GM18507 (cell line): ENCODE data around the gene GATD1.
"Not testable (repeated sequence)": the region's sequence is repeated elsewhere in the genome, so short reads cannot be mapped to it uniquely, and the experiment has no call there.

Experiments used
- DNase-seq: peaks from one replicate; pipeline ENCODE4 v3.0.0; 2011; ENCODE audit warnings: low read depth; ENCODE audit not compliant: insufficient read length; ENCODE audit errors: extremely low spot score
- FAIRE-seq: peaks from 2 replicates; lab custom pipeline; 2011; peaks lifted over from hg19 to GRCh38; lab: Jason Lieb, UNC

Gene GATD1

DNA sequence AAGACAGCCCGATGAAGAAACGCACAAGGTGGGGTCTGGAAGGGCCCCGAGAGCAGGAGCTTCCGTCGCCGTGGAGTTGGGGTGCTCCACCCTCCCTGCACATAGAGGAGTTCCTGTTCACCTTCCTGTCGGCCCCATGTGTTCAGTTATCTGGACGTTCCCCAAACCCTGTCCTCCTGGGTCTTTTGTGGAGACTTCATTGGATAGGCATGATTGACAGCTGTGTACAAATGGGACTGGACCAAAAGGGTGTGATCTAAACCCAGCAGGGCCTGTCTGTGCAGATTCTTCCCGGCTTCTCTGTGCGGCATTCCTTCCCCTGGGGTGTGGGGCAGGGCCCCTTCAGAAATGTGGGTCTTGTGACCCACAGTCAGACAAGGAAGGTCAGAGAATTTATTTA lies 39.4 kb downstream of the GATD1 start:
- FAIRE-seq, DNase-seq: not testable (repeated sequence)

DNA sequence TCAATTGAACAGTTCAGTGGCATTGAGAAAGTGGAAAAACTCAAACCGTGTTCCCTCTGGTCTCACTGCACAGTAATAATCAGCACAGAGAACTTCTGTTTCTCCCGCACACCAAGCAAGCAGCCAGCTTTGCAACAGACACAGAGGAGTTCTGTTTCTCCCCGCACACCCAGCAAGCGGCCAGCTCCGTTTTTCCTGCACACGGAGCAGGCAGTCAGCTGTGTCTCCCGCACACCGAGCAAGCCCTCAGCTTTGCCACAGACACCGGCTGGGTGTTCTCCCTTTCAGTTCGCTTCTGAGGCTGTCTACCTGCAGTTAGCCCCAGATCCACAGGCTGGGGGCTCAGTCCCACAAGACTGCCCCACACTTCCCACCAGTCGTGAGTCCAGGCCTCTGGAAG lies 39.9 kb downstream of the GATD1 start:
- FAIRE-seq (no peak), DNase-seq (no peak)

DNA sequence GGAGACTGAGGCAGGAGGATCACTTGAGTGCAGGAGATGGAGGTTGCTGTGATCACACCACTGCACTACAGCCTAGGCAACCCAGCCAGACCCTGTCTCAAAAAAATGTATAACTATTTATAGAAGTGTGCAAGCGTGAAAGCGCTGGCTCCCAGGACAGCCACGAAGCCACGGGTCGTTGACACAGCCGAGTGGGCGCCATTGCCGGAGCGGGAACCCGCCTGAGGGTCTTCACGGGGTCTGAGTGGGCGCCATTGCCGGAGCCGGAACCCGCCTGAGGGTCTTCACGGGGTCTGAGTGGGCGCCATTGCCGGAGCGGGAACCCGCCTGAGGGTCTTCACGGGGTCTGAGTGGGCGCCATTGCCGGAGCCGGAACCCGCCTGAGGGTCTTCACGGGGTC lies 42.7 kb downstream of the GATD1 start:
- not testable (repeated sequence) for FAIRE-seq

DNA sequence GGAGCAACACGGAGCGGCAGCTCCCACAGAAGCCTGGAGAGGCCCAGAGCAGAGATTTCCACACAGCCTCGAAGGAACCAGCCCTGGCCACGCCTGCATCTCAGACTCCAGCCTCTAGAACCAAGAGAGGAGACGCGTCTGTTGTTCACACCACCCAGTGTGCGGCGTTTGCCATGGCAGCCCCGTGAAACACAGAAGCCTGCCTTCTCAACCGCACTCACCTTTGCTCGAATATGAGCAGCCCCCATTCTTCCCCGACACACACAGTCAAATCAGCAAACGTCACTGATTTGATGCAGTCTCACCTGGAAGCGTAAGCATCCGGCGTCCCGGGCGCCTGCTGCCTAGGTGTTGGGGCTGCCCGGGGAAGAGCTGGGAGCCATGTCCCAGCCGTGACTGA lies 44.2 kb downstream of the GATD1 start:
- FAIRE-seq (no peak), DNase-seq (no peak)

More for the DNA sequence above, 42.7 kb downstream of the GATD1 start:
- not testable (repeated sequence) for DNase-seq

DNA sequence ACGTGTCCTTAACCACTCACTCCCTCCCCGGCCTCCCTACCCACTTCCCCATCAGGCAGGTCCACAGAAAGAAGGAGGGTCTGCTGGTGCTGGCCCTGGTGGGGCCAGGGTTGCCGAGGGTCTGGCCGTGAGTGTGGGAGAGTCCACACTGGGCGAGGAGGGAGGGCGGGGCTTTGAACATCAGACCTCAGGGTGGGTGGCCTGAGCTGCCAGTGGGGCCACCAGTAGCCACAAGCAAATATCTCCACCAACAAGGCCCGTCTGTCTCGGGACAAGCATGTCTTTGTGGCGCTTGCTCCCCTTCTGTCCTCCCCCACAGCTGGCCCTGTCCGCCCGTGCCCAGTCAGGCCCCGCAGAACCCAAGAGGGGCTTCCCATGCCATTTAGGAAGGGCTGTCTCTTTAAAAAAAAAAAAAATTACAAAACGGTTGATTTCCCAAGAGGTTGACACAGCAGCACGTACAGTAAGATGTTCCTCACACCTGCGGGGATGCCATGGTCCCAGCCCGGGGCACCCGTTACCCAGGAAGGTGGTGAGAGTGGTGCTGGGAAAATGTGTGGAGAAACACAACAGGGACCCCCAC lies 47.7 kb downstream of the GATD1 start:
- FAIRE-seq (no peak), DNase-seq (no peak)

DNA sequence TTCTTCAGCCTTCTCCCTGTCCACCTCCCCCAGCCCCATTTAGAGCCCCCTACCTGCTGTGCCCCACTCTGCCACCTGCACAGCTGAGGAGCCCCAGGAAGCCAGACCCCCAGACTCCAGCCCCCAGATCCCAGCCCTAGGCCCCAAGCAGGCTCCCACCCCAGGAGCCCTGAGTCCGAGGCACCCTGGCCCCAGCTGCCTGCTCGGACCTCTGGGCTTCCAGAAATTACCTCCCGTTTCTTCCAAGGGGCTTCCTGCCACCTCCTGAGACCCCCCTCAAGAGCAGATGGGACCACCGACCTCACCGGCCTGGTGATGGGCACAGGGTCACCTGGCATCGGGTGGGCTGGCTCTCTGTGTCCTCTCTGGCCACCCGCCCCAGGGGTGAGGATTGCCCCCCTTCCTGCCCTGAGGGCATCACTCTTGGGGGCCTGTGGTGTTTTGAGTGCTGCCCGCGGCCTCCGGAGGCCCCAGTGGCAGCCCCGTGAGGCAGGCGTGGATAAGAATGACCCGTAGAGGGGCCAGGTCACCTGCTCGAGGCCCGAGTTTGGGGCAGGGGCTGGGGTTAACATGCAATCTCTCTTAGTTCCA lies 48.3 kb downstream of the GATD1 start:
- no peak for FAIRE-seq
- DNase-seq = no peak

DNA sequence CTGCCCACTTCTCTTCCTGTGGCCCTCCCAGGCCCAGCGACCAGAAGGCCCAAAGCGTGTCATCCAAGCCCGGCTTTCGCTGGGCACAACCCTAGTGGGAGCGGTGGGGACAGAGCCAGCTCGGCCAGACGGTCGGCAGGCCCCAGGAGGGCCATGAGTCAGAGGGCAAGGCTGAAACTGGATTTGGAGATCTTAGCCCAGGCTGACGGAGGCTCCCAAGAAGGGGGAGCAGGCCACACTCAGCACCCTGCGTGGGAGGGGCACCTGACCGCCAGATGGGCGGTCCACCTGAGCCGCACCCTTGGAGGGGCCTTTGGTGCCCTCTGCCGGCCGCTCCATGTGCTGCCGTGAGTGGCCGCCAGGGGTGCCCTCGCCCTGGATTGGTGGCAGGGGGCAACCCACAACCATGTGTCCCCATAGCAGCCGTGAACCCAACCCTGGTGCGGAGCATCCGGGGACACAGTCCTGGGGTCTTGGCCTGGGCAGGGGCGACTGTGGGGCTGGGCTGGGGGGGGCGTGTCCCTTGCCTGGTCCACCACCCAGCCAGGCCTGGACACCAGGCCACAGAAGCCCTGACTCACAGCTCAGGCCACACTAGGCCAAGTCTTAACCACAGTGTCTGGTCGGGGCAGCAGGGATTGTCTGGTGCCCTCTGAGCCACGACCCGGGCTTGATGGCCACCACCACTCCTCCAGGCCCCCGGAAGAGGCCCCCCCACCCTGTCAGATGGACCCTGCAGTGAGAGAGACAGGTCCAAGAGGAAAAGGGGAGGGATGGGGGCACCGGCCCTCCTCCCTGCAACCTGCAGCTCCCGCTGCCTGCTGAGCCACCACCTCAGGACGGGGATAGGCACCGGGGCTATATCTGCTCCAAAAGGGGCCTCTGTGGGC lies 49.2 kb downstream of the GATD1 start:
- FAIRE-seq (peak; percentile 76), DNase-seq (peak; percentile 83)

DNA sequence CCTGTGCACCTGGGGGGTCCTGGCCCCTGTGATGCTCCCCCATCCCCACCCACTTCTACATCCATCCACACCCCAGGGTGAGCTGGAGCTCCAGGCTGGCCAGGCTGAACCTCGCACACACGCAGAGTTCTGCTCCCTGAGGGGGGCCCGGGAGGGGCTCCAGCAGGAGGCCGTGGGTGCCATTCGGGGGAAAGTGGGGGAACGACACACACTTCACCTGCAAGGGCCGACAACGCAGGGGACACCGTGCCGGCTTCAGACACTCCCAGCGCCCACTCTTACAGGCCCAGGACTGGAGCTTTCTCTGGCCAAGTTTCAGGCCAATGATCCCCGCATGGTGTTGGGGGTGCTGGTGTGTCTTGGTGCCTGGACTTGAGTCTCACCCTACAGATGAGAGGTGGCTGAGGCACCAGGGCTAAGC lies 50.0 kb downstream of the GATD1 start:
- DNase-seq (no peak), FAIRE-seq (no peak)

DNA sequence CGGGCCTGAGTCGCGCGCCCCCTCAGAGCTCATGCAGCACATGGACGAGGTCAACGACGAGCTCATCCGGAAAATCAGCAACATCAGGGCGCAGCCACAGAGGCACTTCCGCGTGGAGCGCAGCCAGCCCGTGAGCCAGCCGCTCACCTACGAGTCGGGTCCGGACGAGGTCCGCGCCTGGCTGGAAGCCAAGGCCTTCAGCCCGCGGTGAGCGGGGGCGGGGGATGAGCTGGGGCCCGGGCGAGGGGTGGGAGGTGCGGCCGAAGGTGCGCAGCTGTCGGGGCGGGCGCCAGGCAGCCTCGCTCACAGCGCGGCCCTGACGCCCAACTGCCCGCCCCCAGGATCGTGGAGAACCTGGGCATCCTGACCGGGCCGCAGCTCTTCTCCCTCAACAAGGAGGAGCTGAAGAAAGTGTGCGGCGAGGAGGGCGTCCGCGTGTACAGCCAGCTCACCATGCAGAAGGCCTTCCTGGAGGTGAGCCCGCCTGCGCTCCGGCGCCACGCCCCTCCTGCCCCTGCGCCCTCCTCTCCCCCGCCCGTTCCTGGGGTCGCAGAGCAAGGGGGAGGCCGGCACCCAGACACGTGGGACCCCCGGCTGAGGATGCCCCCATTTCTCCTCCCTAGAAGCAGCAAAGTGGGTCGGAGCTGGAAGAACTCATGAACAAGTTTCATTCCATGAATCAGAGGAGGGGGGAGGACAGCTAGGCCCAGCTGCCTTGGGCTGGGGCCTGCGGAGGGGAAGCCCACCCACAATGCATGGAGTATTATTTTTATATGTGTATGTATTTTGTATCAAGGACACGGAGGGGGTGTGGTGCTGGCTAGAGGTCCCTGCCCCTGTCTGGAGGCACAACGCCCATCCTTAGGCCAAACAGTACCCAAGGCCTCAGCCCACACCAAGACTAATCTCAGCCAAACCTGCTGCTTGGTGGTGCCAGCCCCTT lies 50.7 kb downstream of the GATD1 start:
- no peak for DNase-seq
- FAIRE-seq = peak; percentile 76

DNA sequence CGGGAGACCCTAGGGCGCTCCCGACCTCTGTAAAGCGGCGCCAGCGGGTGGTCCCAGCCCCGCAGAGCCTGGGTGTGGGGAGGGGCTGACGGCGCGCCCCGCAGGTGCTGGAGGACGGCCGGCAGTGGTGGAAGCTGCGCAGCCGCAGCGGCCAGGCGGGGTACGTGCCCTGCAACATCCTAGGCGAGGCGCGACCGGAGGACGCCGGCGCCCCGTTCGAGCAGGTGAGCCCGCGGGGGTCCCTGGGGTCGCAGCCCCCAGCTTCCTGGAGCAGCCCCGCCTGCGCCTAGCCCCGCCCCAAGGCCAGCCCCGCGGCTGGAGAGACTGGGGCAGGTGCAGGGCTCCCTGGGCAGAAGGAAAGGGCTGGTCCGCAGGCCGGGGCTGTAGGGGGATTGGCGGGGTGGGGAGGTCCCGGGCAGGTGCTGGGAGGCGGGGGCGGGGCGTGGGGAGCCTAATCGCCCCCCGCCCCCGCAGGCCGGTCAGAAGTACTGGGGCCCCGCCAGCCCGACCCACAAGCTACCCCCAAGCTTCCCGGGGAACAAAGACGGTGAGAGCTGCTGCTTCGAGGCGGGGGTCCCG lies 51.6 kb downstream of the GATD1 start:
- no peak for DNase-seq
- no peak for FAIRE-seq

DNA sequence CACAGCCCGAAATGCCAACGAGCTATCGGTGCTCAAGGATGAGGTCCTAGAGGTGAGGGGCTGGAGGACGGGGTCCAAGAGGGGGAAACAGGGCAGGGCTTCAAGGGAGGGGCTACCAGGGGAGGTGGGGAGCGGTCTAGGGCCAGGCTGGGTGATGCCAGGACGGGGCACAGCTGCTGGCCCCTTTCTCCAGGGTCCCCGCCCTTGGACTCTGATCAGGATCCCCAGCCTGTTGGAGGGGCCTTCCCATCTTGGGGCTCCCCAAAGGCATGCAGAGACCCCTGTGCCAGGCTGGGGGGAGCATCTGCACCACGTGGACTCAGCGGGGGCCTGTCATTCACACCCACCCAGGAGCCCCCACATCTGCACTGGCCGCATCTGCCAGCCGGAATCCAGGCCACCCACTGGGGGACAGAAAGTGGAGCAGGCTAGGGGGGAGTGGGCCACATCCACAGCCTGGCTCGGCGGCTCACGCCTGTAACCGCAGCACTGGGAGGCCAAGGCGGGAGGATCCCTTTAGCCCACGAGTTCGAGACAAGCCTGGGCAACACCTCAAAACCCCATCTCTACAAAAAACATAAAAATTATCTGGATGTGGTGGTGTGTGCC lies 52.4 kb downstream of the GATD1 start:
- no peak for DNase-seq
- no peak for FAIRE-seq

DNA sequence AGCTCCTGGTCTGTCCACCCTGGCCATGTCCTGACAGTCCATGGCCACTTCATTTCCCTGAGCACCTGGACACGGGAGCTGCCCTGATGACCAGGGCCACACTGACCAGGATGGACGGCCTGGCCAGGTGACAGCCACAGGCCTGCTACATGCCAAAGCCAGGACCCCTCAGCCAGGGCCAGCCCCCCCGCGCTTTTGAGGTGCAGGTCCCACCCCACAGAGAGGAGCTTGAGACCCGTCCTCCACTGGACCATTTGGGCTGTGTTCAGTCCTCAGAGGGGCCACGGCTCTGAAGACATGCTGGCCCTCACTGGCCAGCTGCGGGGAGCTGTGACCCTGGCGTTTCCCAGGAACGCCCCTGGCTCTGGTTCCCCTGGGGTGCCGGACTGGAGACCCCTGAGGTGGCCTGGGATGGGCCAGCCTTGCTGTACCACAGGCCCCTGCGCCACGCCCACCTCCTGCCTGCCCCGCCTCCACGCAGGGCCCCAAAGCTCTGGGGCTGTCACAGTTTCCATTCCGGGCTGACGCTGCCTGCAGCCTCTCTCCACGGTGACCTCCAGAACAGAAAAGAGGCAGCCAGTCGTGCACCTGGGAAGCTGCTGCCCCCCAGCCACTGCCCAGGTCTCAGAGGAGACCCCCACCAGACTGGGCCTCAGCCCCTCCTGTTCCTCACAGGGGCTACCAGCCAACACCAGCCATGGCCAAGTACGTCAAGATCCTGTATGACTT lies 53.1 kb downstream of the GATD1 start:
- no peak for DNase-seq
- no peak for FAIRE-seq

DNA sequence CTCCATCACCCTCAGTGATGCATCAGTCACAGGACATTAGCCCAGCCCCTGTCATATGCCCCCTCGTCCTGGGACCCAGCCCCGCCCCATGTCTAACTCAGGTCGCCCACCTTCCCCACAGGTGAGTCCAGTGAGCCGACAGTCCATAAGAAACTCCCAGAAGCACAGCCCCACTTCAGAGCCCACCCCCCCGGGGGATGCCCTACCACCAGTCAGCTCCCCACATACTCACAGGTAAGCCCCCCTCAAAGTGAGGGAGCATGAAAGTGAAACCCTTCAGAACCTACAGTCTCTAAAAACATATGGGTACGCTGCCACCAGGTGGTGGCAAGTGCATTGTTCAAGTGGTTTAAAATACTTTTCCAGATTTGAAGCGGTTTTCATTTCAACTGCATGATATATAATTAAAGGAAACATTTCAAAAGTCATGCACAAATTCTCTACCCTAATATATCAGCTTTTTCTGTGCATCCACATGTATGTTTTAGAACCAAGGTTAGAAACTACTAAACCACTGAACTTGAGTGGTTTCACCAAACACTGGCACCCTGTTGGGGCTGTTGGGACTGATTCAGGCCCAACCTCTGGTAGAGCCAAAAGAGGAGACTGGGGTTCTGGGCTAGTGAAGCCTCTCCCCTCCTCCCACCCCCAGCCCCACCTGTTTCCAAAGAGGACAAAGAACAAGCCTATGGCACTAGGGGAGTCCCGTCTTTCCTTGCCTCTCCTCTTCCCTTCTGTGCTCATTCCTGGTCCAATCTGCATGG lies 54.0 kb downstream of the GATD1 start:
- FAIRE-seq = peak; percentile 91
- DNase-seq = no peak

DNA sequence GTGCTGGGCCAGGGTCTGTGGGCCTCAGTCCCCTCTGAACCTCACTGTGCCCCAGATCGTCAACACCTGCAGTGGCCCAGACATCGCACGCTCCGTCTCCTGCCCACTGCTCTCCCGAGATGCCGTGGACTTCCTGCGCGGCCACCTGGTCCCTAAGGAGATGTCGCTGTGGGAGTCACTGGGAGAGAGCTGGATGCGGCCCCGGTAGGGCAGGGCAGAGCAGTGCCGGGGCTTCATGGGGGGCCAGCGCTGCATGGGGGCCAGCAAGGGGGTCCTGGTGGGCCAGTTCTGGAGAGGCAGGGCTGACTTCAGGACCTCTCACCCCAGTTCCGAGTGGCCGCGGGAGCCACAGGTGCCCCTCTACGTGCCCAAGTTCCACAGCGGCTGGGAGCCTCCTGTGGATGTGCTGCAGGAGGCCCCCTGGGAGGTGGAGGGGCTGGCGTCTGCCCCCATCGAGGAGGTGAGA lies 54.9 kb downstream of the GATD1 start:
- FAIRE-seq = no peak
- no peak for DNase-seq

DNA sequence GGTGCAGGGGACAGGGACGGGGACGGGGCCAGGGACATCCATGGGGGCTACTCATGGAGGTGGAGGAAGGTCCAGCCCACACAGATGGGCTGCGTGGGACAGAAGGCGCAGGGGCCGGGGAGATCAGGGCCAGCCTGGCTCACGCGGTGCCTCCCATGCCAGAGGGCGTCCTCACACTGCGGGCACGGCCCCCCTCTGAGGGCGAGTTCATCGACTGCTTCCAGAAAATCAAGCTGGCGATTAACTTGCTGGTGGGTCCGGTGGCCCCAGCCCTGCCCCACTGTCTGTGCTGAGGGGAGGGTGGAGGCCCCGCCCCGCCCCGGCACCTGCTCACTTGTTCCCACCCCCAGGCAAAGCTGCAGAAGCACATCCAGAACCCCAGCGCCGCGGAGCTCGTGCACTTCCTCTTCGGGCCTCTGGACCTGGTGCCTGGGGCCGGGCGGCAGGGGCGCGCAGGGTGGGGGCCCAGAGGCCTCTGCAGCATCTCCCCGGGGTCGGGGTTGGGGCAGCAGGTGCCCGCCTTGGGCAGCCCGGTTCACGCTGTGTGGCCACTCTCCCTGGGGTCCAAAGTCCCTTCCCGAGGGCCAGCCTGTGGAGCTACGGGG lies 55.4 kb downstream of the GATD1 start:
- FAIRE-seq = no peak
- DNase-seq = no peak

DNA sequence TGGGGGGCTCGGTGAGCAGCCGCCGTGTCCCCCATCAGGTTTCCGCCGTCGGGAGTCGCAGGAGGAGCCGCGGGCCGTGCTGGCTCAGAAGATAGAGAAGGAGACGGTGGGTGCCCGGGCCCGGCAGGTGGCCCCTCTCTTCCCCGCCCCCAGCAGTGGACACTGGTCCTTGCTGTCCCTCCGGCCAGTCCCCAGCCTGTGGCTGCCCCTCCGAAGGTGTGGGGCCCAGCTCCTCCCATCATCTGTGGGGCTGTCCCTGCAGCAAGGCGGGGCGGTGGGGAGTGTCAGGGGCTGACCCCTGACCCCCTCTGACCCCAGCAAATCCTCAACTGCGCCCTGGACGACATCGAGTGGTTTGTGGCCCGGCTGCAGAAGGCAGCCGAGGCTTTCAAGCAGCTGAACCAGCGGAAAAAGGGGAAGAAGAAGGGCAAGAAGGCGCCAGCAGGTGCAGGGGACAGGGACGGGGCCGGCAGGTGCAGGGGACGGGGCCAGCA lies 56.0 kb downstream of the GATD1 start:
- FAIRE-seq (no peak), DNase-seq (no peak)

DNA sequence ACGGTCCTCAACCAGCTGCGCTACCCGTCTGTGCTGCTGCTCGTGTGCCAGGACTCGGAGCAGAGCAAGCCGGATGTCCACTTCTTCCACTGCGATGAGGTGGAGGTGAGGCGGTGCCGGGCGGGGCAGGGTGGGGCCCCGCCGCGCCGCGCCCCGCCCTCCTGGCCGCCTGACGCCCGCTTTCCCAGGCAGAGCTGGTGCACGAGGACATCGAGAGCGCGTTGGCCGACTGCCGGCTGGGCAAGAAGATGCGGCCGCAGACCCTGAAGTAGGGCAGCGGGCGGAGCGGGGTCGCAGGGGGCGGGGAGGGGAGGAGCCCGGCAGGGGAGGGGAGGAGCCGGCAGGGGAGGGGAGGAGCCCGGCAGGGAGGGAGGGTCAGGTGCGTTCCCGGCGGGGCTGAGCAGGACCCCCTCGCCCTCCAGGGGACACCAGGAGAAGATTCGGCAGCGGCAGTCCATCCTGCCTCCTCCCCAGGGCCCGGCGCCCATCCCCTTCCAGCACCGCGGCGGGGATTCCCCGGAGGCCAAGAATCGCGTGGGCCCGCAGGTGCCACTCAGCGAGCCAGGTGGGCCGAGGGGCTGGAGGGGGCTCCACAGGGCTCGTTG lies 56.5 kb downstream of the GATD1 start:
- DNase-seq (no peak), FAIRE-seq (no peak)
